Loucy (cell line): ENCODE measurements around the gene NRG2.

Source experiments
- H2AFZ ChIP-seq: fragments of 200-600 bp; sonication (generic); 2 replicates; pipeline ENCODE4 v1.6.0; 2016; ENCODE audit warnings: antibody characterized with exemption, mild to moderate bottlenecking, low read length, moderate library complexity
- H3F3A ChIP-seq: fragments of 200-600 bp; 2 replicates; pipeline ENCODE4 v1.6.0; 2016; ENCODE audit warnings: antibody characterized with exemption, low read depth, mild to moderate bottlenecking
- H3K27me3 ChIP-seq: fragments of 200-600 bp; sonication (generic); 2 replicates; pipeline ENCODE4 v1.6.1; 2014; ENCODE audit warnings: low read length, mild to moderate bottlenecking; ENCODE audit not compliant: insufficient read depth, poor library complexity, severe bottlenecking
- H3K36me3 ChIP-seq: fragments of 200-600 bp; sonication (generic); 2 replicates; pipeline ENCODE4 v1.6.1; 2016; ENCODE audit warnings: low read length; ENCODE audit not compliant: insufficient read depth
- H3K4me1 ChIP-seq: fragments of 200-600 bp; sonication (generic); 2 replicates; pipeline ENCODE4 v1.5.1; 2014; ENCODE audit warnings: low read length, mild to moderate bottlenecking; ENCODE audit not compliant: insufficient read depth, poor library complexity, severe bottlenecking
- H3K4me2 ChIP-seq: fragments of 200-600 bp; sonication (generic); 2 replicates; pipeline ENCODE4 v1.6.0; 2014; ENCODE audit warnings: antibody characterized with exemption, low read length, low read depth, mild to moderate bottlenecking; ENCODE audit not compliant: poor library complexity, severe bottlenecking
- H3K4me3 ChIP-seq: fragments of 200-600 bp; sonication (generic); 2 replicates; pipeline ENCODE4 v1.5.1; 2014; ENCODE audit warnings: low read length, mild to moderate bottlenecking, mixed read lengths; ENCODE audit not compliant: poor library complexity, severe bottlenecking
- H3K79me2 ChIP-seq: fragments of 200-600 bp; sonication (generic); 2 replicates; pipeline ENCODE4 v1.6.1; 2014; ENCODE audit warnings: low read length; ENCODE audit not compliant: insufficient read depth
- H3K9ac ChIP-seq: fragments of 200-600 bp; sonication (generic); 2 replicates; pipeline ENCODE4 v1.6.0; 2014; ENCODE audit warnings: mild to moderate bottlenecking, low read depth, low read length, moderate library complexity; ENCODE audit not compliant: poor library complexity, severe bottlenecking
- H3K9me2 ChIP-seq: fragments of 200-600 bp; sonication (generic); replicated peaks from 2 replicates; pipeline ENCODE4 v1.6.1; 2016; ENCODE audit warnings: low read depth, low read length, mixed read lengths
- H3K9me3 ChIP-seq: fragments of 200-600 bp; sonication (generic); 2 replicates; pipeline ENCODE4 v1.6.1; 2014; ENCODE audit warnings: mild to moderate bottlenecking, antibody characterized with exemption, low read length, low read depth; ENCODE audit not compliant: insufficient read depth
- H4K20me1 ChIP-seq: fragments of 200-600 bp; sonication (generic); 2 replicates; pipeline ENCODE4 v1.6.0; 2014; ENCODE audit warnings: antibody characterized with exemption, low read length, mild to moderate bottlenecking; ENCODE audit not compliant: insufficient read depth, poor library complexity, severe bottlenecking
- CTCF ChIP-seq: fragments of 200-600 bp; sonication (generic); conservative IDR thresholded peaks from 2 replicates; pipeline ENCODE4 v1.5.1; 2014; ENCODE audit warnings: mild to moderate bottlenecking, antibody characterized with exemption, low read length
- EZH2phosphoT487 ChIP-seq: fragments of 200-600 bp; IDR thresholded peaks from 2 replicates; pipeline ENCODE4 v1.6.1; 2018; ENCODE audit warnings: antibody characterized with exemption, mild to moderate bottlenecking, moderate library complexity, borderline replicate concordance

NRG2 gene

DNA sequence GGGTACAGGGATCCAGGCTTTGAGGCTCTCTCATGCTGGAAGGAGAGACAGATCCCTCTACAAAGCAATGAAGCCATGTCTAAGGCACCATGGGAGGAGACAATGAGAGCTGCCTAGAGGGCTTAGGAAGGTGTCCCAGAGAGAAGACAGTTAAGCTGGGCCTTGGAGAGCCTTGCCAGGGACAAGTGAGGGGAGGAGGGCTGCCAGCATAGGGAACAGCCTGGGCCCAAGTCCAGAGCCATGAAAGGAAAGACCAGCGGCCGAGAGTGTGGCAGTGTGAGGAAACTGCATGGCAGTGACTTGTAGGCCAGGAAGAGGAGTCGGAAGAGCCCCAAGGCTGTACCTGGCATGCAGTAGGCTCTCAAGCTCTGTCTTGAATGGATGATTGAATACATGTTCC lies 159.0 kb downstream of the NRG2 start:
- Histone ChIP-seq H3K4me3 (no peak overlapping the region), H3K36me3 (no peaks in the 10 kb centered on the region), H3K27me3 (no peaks in the 10 kb centered on the region), H3K9me2 (no peaks in the 10 kb centered on the region), H3K9me3 (no peaks in the 10 kb centered on the region), H3F3A (no peaks in the 10 kb centered on the region), H3K4me2 (no peak overlapping the region), H4K20me1 (no peaks in the 10 kb centered on the region), H2AFZ (no peak overlapping the region), H3K9ac (no peak overlapping the region), H3K4me1 (no peaks in the 10 kb centered on the region), H3K79me2 (no peaks in the 10 kb centered on the region)
- TF ChIP-seq EZH2phosphoT487 (no peak), CTCF (no peak)

DNA sequence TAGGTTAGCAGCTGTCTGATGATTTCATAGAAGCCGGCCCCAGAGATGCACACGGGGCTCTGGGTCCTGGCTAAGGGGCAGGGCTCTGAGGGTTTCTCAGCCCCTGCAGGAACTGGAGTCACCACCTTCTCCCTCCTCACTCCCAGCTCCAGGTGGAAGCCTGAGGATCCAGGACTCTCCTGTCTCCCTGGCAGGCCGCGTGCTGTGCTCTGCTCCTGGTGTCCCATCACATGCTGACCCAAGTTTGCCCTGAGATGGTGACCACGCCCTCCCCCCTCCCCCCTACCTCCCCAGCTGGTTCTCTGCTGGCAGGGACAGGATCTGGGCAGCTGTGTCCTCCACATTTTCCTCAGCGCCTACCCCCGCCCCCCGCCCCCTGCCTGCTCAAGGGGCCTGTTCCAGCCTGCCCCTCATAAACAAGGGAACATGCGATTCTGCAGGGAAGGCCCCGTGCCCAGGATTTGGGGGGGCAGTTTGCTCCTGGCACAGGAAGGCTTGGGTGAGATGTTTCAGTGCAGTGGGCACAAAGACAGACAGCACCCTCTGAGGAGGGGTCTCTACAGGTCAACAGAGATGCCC lies 160.0 kb downstream of the NRG2 start:
- Histone ChIP-seq H3K9ac (no peak overlapping the region), H4K20me1 (no peaks in the 10 kb centered on the region), H2AFZ (no peak overlapping the region), H3K4me2 (no peak overlapping the region), H3K9me3 (no peaks in the 10 kb centered on the region), H3F3A (no peaks in the 10 kb centered on the region), H3K27me3 (no peaks in the 10 kb centered on the region), H3K4me3 (no peak overlapping the region), H3K79me2 (no peaks in the 10 kb centered on the region), H3K9me2 (no peaks in the 10 kb centered on the region), H3K36me3 (no peaks in the 10 kb centered on the region), H3K4me1 (no peaks in the 10 kb centered on the region)
- TF ChIP-seq CTCF (no peak), EZH2phosphoT487 (no peak)

DNA sequence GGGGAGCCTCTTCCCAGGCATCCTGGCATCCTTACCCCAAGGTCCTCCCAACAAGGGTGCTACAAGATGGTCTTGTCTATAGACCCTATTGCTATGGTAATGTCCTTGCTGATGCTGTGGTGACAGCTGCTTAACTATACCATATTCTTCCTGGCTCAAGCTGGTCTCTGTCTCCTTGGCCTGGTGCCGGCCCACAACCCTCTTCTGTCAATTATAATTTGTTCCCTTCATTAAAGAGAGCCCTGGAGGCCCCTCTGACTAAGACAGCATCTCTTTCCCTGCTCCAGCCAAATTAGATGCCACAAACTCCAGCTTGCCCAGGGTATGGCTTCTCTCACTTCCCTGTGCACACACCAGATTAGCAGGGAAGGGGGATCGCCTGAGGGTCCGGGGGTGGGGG lies 160.8 kb downstream of the NRG2 start:
- no peaks in the 10 kb centered on the region for H3K27me3 ChIP-seq
- H4K20me1 ChIP-seq, result no peaks in the 10 kb centered on the region
- TF ChIP-seq CTCF, result no peak
- no peak for TF ChIP-seq EZH2phosphoT487
- H3K9me3 ChIP-seq, result no peaks in the 10 kb centered on the region
- no peak overlapping the region for H3K4me3 ChIP-seq
- no peaks in the 10 kb centered on the region for H3K36me3 ChIP-seq
- H3K9me2 ChIP-seq, result no peaks in the 10 kb centered on the region
- no peak overlapping the region for H3K4me2 ChIP-seq
- no peak overlapping the region for H3K9ac ChIP-seq
- H3K4me1 ChIP-seq, result no peaks in the 10 kb centered on the region
- no peak overlapping the region for H2AFZ ChIP-seq
- H3F3A ChIP-seq, result no peaks in the 10 kb centered on the region
- no peaks in the 10 kb centered on the region for H3K79me2 ChIP-seq
